HepG2 (cell line): ENCODE data around the gene GGA3. TPM values are rescaled to one million over a fixed set of nuclear protein-coding genes. Genes with fewer than 3 reads are reported as not detected.

ENCODE experiments used
- ATAC-seq: fragments of 200-7000 bp; cut with Tn5 transposase; 3 replicates; pipeline ENCODE4 v1.9.1; 2020; ENCODE audit warnings: mild to moderate bottlenecking, moderate library complexity
- BruUV-seq: library from RNA; stranded (reverse); fragments of 400-500 nt; replicated peaks from 2 replicates; lab custom pipeline; 2021; lab: Mats Ljungman, UMichigan
- CTCF ChIA-PET: fragments of 300-600 bp; formaldehyde crosslinking; extraction: SDS; loops from one replicate; lab custom pipeline; 2021; ENCODE audit warnings: low total read pairs, inconsistent platforms, low intra/inter-chr PET ratio; lab: Yijun Ruan, JAX
- POLR2A ChIA-PET: fragments of 350-600 bp; sonication (Branson Sonifier 250); formaldehyde crosslinking; loops from one replicate; lab custom pipeline; 2020; ENCODE audit warnings: antibody characterized with exemption, inconsistent platforms; lab: Yijun Ruan, JAX
- DNase-seq: peaks from one replicate; pipeline ENCODE4 v3.0.0-alpha.2; 2015; ENCODE audit warnings: low spot score
- FAIRE-seq: peaks from 3 replicates; lab custom pipeline; 2011; peaks lifted over from hg19 to GRCh38; lab: Jason Lieb, UNC
- H2AFZ ChIP-seq: one replicate; pipeline ENCODE4 v1.6.1; 2011; ENCODE audit warnings: low read length, inconsistent platforms
- H3K27ac ChIP-seq: fragments of 300-600 bp; 3 replicates; pipeline ENCODE4 v1.8.0; 2011; ENCODE audit warnings: mixed run types, mild to moderate bottlenecking, mixed read lengths, low read length, inconsistent platforms; ENCODE audit not compliant: insufficient read depth; ENCODE audit errors: extremely low read length
- H3K27me3 ChIP-seq, 2 experiments: fragments of 200-600 bp in 1 of 2; 2 replicates in 1 of 2; 3 replicates in 1 of 2; pipeline versions ENCODE4 v1.6.0 to v1.8.0; 2011; ENCODE audit warnings: low read length in 2 of 2, mild to moderate bottlenecking in 2 of 2, moderate library complexity in 2 of 2, inconsistent platforms in 1 of 2; ENCODE audit not compliant: insufficient read depth in 2 of 2, control insufficient read depth in 1 of 2
- H3K36me3 ChIP-seq, 2 experiments: fragments of 200-600 bp in 1 of 2; replicated peaks in 1 of 2; 2 replicates in 1 of 2; 3 replicates in 1 of 2; pipeline versions ENCODE4 v1.5.1 to v1.8.0; 2011; ENCODE audit warnings: low read length in 2 of 2, inconsistent platforms in 1 of 2; ENCODE audit not compliant: insufficient read depth in 2 of 2, control insufficient read depth in 1 of 2
- H3K4me1 ChIP-seq: 2 replicates; pipeline ENCODE4 v1.5.1; 2012; ENCODE audit warnings: low read length, inconsistent platforms; ENCODE audit not compliant: insufficient read depth
- H3K4me2 ChIP-seq: 2 replicates; pipeline ENCODE4 v1.6.0; 2011; ENCODE audit warnings: low read depth, low read length, inconsistent platforms
- H3K4me3 ChIP-seq, 3 experiments: fragments of 200-600 bp in 1 of 3; sonication (generic), shearing (Covaris generic) in 1 of 3; replicated peaks in 1 of 3; 2 replicates each; pipeline ENCODE4 v1.5.1; 2011 to 2016; ENCODE audit warnings: low read length in 3 of 3, inconsistent platforms in 2 of 3, low read depth in 2 of 3, mild to moderate bottlenecking in 2 of 3, control low read depth in 1 of 3, mixed read lengths in 1 of 3; ENCODE audit not compliant: insufficient read depth in 1 of 3
- H3K79me2 ChIP-seq: one replicate; pipeline ENCODE4 v1.6.1; 2011; ENCODE audit warnings: low read length, inconsistent platforms; ENCODE audit not compliant: insufficient read depth
- H3K9ac ChIP-seq: 2 replicates; pipeline ENCODE4 v1.6.0; 2011; ENCODE audit warnings: mild to moderate bottlenecking, low read depth, low read length, inconsistent platforms; ENCODE audit not compliant: insufficient read depth
- H3K9me3 ChIP-seq: 2 replicates; pipeline ENCODE4 v1.5.1; 2012; ENCODE audit warnings: mild to moderate bottlenecking, low read length
- H4K20me1 ChIP-seq: 2 replicates; pipeline ENCODE4 v1.6.0; 2011; ENCODE audit warnings: inconsistent platforms, mild to moderate bottlenecking, low read length, moderate library complexity; ENCODE audit not compliant: insufficient read depth
- KLF15 ChIP-seq: sonication (generic); formaldehyde crosslinking; IDR thresholded peaks from 2 replicates; pipeline ENCODE4 v1.8.1; 2023; ENCODE audit warnings: borderline replicate concordance, mild to moderate bottlenecking, inconsistent platforms, missing genetic modification reagents, mixed read lengths
- KLF16 ChIP-seq, 2 experiments: sonication (generic) in 1 of 2; formaldehyde crosslinking in 1 of 2; IDR thresholded peaks; 2 replicates each; pipeline versions ENCODE4 v1.6.1 to v1.8.0; 2016 to 2023; ENCODE audit warnings: missing genetic modification reagents in 2 of 2, missing compliant biosample characterization in 1 of 2
- MTA1 ChIP-seq: sonication (generic); formaldehyde crosslinking; IDR thresholded peaks from 2 replicates; pipeline ENCODE4 v1.4.0; 2020; ENCODE audit warnings: missing genetic modification reagents, mild to moderate bottlenecking, borderline replicate concordance
- MYC ChIP-seq: sonication (generic); formaldehyde crosslinking; IDR thresholded peaks from 2 replicates; pipeline ENCODE4 v1.9.0; 2021; ENCODE audit warnings: missing genetic modification reagents, borderline replicate concordance
- NCOR1 ChIP-seq: fragments of 200-600 bp; sonication (generic); IDR thresholded peaks from 2 replicates; pipeline ENCODE4 v1.7.0; 2017; ENCODE audit warnings: antibody characterized with exemption, low read length, borderline replicate concordance
- SAP130 ChIP-seq: IDR thresholded peaks from 2 replicates; pipeline ENCODE4 v1.6.1; 2016; ENCODE audit warnings: low read depth
- SMAD1 ChIP-seq: sonication (generic); formaldehyde crosslinking; IDR thresholded peaks from 2 replicates; pipeline ENCODE4 v1.4.0; 2020; ENCODE audit warnings: missing genetic modification reagents, low read depth, mild to moderate bottlenecking, borderline replicate concordance
- SOX5 ChIP-seq: IDR thresholded peaks from 2 replicates; pipeline ENCODE4 v1.6.1; 2016; ENCODE audit warnings: borderline replicate concordance
- SP2 ChIP-seq: sonication (generic); formaldehyde crosslinking; IDR thresholded peaks from 2 replicates; pipeline ENCODE4 v1.5.1; 2020; ENCODE audit warnings: mild to moderate bottlenecking, missing genetic modification reagents
- SYNCRIP ChIP-seq: fragments of 200-400 bp; formaldehyde crosslinking; IDR thresholded peaks from 2 replicates; pipeline ENCODE4 v1.6.1; 2018; ENCODE audit warnings: mild to moderate bottlenecking, low read depth, low read length; ENCODE audit not compliant: insufficient read depth
- TOE1 ChIP-seq: sonication (generic); formaldehyde crosslinking; IDR thresholded peaks from 2 replicates; pipeline ENCODE4 v1.4.0; 2020; ENCODE audit warnings: mild to moderate bottlenecking, missing genetic modification reagents
- ZBED4 ChIP-seq: sonication (generic); formaldehyde crosslinking; IDR thresholded peaks from 2 replicates; pipeline ENCODE4 v1.4.0; 2020; ENCODE audit warnings: missing genetic modification reagents, borderline replicate concordance
- ZBTB2 ChIP-seq: sonication (generic); formaldehyde crosslinking; IDR thresholded peaks from 2 replicates; pipeline ENCODE4 v1.8.0; 2022; ENCODE audit warnings: low read depth, missing genetic modification reagents
- ZNF619 ChIP-seq: sonication (generic); formaldehyde crosslinking; IDR thresholded peaks from 2 replicates; pipeline ENCODE4 v1.4.0; 2020; ENCODE audit warnings: mild to moderate bottlenecking, missing genetic modification reagents
- ZSCAN5A ChIP-seq: sonication (generic); formaldehyde crosslinking; IDR thresholded peaks from 2 replicates; pipeline ENCODE4 v1.8.0; 2022; ENCODE audit warnings: mild to moderate bottlenecking, missing genetic modification reagents, borderline replicate concordance
- WGBS: methylation state at CpG from one replicate; pipeline ENCODE4 v1.1.6; 2017; ENCODE audit warnings: low lambda C conversion rate; 5-methylcytosine and 5-hydroxymethylcytosine counted together
- in situ Hi-C: cut with HindIII; loops from 2 replicates; pipeline ENCODE4 v1.10.0; 2017; ENCODE audit warnings: low pct_unique_long_range_greater_than_20kb; ENCODE audit not compliant: extremely low pct_ligation_motif_present
- intact Hi-C: fragments of 100-400 bp; cut with micrococcal nuclease; formaldehyde crosslinking; loops from one replicate; pipeline ENCODE4 v1.10.0; 2022; ENCODE audit not compliant: unreplicated experiment
- polyA plus RNA-seq, 8 experiments: library from polyadenylated mRNA; depleted of rRNA in 3 of 8; stranded (reverse) in 7 of 8; unstranded in 1 of 8; fragments of >200 nt; fragmentation: Illumina TruSeq in 4 of 8; extraction: Trizol in 4 of 8; gene quantifications; 2 replicates each; pipeline versions ENCODE4 v1.2.1 to v1.2.3, GENCODE V29; 2011 to 2016; ENCODE audit warnings: low read depth in 4 of 8, missing spikeins in 1 of 8, mixed read lengths in 1 of 8; ENCODE audit not compliant: insufficient read depth in 1 of 8
- total RNA-seq, 5 experiments: library from RNA; depleted of rRNA; stranded (reverse); fragments of >200 nt; fragmentation: Illumina TruSeq; extraction: Trizol; gene quantifications; 2 replicates each; pipeline ENCODE4 v1.2.3, GENCODE V29; 2016; ENCODE audit warnings: low read depth in 1 of 5

The GGA3 gene
- total and polyA plus RNA-seq, 2 of the 13 experiments (the other 11 are each of a cell fraction or from before 2014, with no cell fraction given): 28.4 to 43.7 TPM

- WGBS: under 1% methylated on average over 27 of the region's 57 CpGs
- intact Hi-C loops (no loop called here), in situ Hi-C loops (no loop called here)
- Histone ChIP-seq H2AFZ (peak within 1 kb of the TSS; percentile 79), H3K4me2 (peak within 1 kb of the TSS; percentile 85), H3K9ac (peak within 1 kb of the TSS; percentile 98), H3K27me3 (no peaks in the 10 kb centered on the region; a peak in 1 of 5 replicates), H3K79me2 (peaks cover 40% of the 10 kb centered on the region), H3K4me1 (peaks cover 40% of the 10 kb centered on the region), H3K27ac (peak within 1 kb of the TSS; percentile 97), H4K20me1 (no peaks in the 10 kb centered on the region), H3K36me3 (peaks cover 3 to 18% of the 10 kb centered on the region in 2 experiments), H3K9me3 (no peaks in the 10 kb centered on the region), H3K4me3 (peak within 1 kb of the TSS; percentile 82 to 96 (median 86))
- peak; percentile 88 for ATAC-seq
- FAIRE-seq: peak; percentile 8
- BruUV-seq: no TSS peak
- CTCF ChIA-PET: interaction anchor here (1.0 kb wide), 1 partner anchor 34 kb away, joined by 3 read pairs; no protein-coding TSS in a partner anchor
- POLR2A ChIA-PET: interaction anchor here (0.7 to 3.5 kb wide), 17 partner anchors 13 to 279 kb away, joined by 3 to 14 read pairs (median 3); partner anchors contain the start of genes ARMC7, GGA3, MIF4GD and MRPL58
- DNase-seq: peak; percentile 96
- TF ChIP-seq ZNF619 (peak; percentile 77; the same call in 1 of the 2 replicates), KLF16 (CRISPR knock-in tag; IDR thresholded peaks at IDR 0.05) (peak; percentile 57 to 94; a peak in 2 of 4 replicates), SOX5 (CRISPR knock-in tag) (peak; percentile 21; the same call in 1 of the 2 replicates), NCOR1 (peak; percentile 16; the same call in 1 of the 2 replicates), MYC (CRISPR knock-in tag) (peak; percentile 88), ZBED4 (CRISPR knock-in tag) (peak; percentile 46; the same call in 1 of the 2 replicates), ZSCAN5A (CRISPR knock-in tag) (no peak), TOE1 (CRISPR knock-in tag) (peak; percentile 89; the same call in 1 of the 2 replicates), ZBTB2 (CRISPR knock-in tag) (no peak; the same call in 1 of the 2 replicates), SAP130 (CRISPR knock-in tag) (peak; percentile 93), KLF15 (CRISPR knock-in tag) (peak; percentile 20; the same call in 1 of the 2 replicates), SYNCRIP (no peak), MTA1 (CRISPR knock-in tag) (peak; percentile 39; the same call in 1 of the 2 replicates), SMAD1 (CRISPR knock-in tag) (peak; percentile 94; the same call in 1 of the 2 replicates), SP2 (no peak; the same call in 1 of the 2 replicates)
Measured at GRCh38 chr17:75205037-75205792, 56.2 kb downstream of the GGA3 start, which contains the start of gene NUP85. Gene NUP85 (plus strand): TSS chr17:75205679. CDS start chr17:75205762, 83 bp downstream.
